HS-27A (cell line): ENCODE data around the gene PARD3B.

Source experiments
- DNase-seq: peaks from one replicate; pipeline ENCODE4 v3.0.0-alpha.2; 2012; ENCODE audit warnings: low read depth, missing footprints

PARD3B gene

DNA sequence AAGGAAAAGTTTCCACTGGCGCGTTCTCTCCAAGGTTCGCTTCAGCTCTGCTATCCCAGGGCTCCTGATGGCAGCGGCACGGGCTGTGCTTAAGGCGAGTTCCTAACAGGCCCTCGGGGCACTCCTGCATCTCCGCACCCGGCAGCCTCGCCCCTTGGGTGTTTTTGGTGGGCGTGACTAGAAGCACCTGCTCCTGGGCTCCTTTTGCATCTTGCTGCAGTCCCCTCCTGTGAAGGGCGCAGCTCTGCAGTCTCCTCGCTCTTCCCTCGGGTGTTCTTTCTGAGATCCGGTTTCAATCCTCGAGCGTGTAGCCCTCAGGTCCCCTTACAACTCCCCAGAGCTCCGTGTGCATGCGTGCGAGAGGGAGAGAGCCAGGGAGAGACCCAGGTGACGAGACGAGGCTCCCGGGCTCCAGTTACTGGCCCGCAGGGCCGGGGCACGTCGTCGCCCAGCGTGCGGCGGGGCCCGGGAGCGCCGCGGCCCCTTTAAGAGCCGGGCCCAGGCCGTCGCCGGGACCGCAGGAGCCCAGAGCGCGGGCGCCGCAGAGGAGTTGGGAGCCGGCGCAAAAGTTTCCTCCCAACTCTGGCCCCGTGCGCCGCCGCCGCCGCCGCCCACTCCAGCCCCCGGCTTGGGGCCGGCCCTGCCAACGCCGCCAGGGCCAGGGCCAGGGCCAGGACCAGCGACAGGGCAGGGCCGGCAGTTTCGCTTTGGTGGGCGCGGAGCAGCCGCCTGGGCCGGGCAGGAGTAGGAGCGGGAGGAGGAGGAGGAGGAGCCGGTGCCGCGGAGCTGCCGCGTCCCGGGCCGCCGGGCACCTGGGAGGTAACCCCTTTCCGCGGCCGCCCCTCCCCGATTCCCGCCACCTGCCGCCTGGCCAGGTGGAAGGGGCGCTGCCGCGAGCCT lies at the start of gene PARD3B:
Gene PARD3B, plus strand, starts transcription at position 515 of the 900 bp plus-strand sequence. CDS start 525 bp downstream, outside the sequence.
- no peak for DNase-seq

- DNase-seq = no peak
Observed at GRCh38 chr2:204496779-204497178, 48.5 kb upstream of the PARD3B start.

- no peak for DNase-seq
Observed at GRCh38 chr2:204497855-204498254, 47.4 kb upstream of the PARD3B start.

GRCh38 chr2:204498291-204498690 lies 47.0 kb upstream of the PARD3B start:
- DNase-seq = no peak

GRCh38 chr2:204503869-204504268 lies 41.4 kb upstream of the PARD3B start:
- DNase-seq = no peak

- no peak for DNase-seq
Observed at GRCh38 chr2:204504594-204504993, 40.7 kb upstream of the PARD3B start.

GRCh38 chr2:204505488-204505887 lies 39.8 kb upstream of the PARD3B start:
- DNase-seq = no peak

DNA sequence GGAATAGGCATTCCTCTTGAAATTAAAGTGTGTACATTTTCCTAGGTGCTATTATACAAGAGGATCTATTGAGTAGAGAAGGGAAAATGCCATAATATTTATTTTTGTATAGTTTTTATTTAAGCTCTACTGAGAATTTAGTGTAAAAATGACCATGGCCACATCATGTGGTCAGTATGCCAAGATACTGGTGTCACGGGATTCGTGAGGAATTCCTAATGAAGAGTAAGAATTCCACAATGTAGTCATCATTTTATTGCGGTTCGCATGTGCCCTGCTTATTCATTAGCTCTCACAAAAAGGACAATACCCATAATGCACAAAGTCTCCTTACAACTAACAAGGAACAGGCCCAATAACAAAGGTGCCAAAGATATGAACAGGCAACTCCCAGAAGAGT lies 39.3 kb upstream of the PARD3B start:
- DNase-seq = peak; percentile 54

DNA sequence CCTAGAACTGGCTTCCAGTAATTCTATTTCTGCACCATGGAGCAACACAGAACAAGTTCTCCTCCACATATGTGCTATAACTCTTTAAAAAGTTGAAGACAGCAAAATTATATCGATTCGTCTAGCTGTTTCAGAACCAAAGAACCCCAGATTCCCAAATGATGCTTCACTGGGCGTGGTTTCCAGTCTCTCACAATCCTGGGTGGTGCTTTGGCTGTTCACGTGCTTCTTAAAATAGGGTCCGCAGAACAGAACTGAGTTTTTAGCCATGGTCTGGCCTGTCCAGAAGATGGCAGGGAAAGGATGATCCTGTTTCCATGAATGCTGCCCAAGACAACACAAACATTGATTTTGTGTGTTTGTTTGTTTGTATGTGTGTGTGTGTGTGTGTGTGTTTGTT lies 37.6 kb upstream of the PARD3B start:
- no peak for DNase-seq

GRCh38 chr2:204510709-204511420 lies 34.4 kb upstream of the PARD3B start:
- DNase-seq = no peak

DNA sequence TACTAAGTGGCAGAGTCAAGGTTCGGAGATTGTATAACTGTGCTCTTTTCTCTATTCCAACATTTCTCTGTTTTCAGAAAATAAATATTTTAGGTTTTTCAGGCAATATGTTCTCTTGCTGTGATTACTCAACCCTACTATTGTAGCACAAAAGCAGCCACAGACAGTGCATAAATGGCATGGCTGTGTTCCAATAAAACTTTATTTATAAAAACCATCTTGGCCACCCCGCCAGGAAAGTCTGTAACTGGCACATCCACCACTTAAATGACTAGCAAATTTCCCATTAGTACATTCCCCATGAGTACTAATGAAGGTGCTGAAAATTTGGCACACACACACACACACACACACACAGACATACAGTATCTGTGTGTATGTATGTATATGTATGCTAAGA lies 30.8 kb upstream of the PARD3B start:
- DNase-seq = no peak

GRCh38 chr2:204515416-204515815 lies 29.9 kb upstream of the PARD3B start:
- DNase-seq = no peak

DNA sequence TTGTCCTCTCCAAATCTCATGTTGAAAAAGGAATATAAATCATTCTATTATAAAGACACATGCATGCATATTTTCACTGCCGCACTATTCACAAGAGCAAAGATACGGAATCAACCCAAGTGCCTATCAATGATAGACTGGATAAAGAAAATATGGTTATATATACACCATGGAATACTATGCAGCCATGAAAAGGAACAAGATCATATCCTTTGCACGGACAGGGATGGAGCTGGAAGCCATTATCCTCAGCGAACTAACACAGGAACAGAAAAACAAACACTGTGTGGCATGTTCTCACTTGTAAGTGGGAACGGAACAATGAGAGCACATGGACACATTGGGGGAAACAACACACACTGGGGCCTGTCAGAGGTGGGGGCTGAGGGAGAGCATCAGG lies 28.1 kb upstream of the PARD3B start:
- no peak for DNase-seq

- no peak for DNase-seq
Observed at GRCh38 chr2:204529795-204530463, 15.3 kb upstream of the PARD3B start.

DNA sequence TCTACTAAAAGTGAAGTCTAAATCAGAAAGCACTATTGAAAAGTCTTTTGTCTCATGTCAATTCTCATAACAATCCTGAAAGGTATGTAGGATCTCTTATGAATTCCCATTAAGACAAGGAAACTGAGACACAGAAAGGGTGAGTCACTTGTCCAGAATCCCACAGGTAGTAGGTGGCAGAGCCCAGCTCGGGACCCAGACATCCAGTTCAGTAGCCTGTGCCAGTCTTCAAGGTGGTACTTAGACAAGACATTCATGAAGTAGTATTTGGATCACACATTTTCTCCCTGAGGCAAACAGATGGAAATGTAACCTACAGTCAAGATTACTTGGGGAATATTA lies 14.8 kb upstream of the PARD3B start:
- no peak for DNase-seq

DNA sequence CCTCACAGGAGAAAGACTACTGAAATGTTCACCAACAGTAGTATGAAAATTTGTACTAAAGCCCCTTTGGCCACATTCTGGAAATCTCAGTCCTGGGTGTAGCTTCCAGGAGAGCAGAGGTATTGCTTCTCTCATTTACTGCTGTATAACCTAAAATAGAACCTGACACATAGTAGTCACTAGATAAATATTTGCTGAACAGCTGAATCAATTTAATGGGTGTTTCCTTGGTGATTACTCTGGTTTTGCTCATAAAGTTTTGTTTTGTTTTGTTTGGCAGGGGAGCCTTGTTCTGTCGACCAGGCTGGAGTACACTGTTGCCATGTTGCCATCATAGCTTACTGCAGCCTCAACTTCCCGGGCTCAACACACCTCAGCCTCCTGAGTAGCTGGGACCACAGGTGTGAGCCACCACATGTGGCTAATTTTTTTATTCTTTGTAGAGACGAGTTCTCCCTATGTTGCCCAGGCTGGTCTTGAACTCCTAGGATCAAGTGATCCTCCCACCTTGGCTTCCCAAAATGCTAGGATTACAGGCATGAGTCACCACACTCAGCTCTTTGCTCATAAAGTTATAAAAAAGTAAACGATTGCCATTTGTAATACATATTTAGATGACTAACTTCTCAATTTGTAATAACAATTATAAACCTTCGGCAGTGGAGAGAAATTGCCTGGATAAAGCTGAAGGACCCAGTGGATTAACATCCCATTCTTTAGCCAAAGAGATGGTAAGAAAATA lies 11.5 kb upstream of the PARD3B start:
- no peak for DNase-seq

GRCh38 chr2:204535356-204535755 lies 9.9 kb upstream of the PARD3B start:
- DNase-seq = no peak

- no peak for DNase-seq
Observed at GRCh38 chr2:204535764-204536163, 9.5 kb upstream of the PARD3B start.

GRCh38 chr2:204538182-204539018 lies 6.9 kb upstream of the PARD3B start:
- DNase-seq = no peak

DNA sequence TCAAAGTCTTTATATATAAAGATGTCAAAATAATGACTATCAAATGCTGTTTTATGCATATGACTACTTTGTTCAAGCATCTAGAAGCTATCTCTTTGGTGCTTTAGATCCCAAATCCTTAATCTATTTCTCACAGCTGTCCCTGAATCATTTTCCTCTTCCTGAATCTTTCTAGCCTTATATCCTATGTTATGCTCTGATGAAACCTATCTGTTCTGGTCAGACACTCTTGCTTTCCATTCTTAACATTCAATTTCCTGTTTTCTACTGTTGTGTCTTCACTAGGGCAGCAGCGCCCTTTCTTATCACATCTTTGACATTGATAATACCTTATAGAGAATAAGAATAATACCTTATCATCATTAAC lies 6.3 kb upstream of the PARD3B start:
- DNase-seq = no peak

GRCh38 chr2:204541637-204542036 lies 3.6 kb upstream of the PARD3B start:
- no peak for DNase-seq
